ENCODE data around the gene PKD1L1. TPM values are rescaled to one million over a fixed set of nuclear protein-coding genes. Genes with fewer than 3 reads are reported as not detected.

The PKD1L1 gene
- total RNA-seq, 1 experiment from 2014 or later = 2.8 TPM

- no peak overlapping the region for H3K4me2 ChIP-seq (ENCODE audit: low read depth, low read length, poor library complexity, severe bottlenecking)
- H3K9me2 ChIP-seq (replicated peaks; ENCODE audit: insufficient read depth, low read length) = no peaks in the 10 kb centered on the region
- no peaks in the 10 kb centered on the region for H3K36me3 ChIP-seq (ENCODE audit: insufficient read depth, low read length)
- no peaks in the 10 kb centered on the region for H3K27me3 ChIP-seq (ENCODE audit: low read length)
- no peak overlapping the region for H3K27ac ChIP-seq (ENCODE audit: low read length)
- DNase-seq = no peak
- H3K4me1 ChIP-seq (ENCODE audit: low read length) = no peaks in the 10 kb centered on the region
- H4K20me1 ChIP-seq (ENCODE audit: insufficient read depth, low read depth, low read length) = no peaks in the 10 kb centered on the region
- no peak overlapping the region for H2AFZ ChIP-seq (ENCODE audit: low read length)
- no peak overlapping the region for H3K9ac ChIP-seq (ENCODE audit: low read length)
- H3K4me3 ChIP-seq (ENCODE audit: low read length) = no peak overlapping the region
- H3K9me3 ChIP-seq (ENCODE audit: low read length) = no peaks in the 10 kb centered on the region
- H3K79me2 ChIP-seq (ENCODE audit: low read length) = no peaks in the 10 kb centered on the region
These were observed 213.8 kb downstream of the PKD1L1 start for GRCh38 chr7:47734287-47734948.

DNA sequence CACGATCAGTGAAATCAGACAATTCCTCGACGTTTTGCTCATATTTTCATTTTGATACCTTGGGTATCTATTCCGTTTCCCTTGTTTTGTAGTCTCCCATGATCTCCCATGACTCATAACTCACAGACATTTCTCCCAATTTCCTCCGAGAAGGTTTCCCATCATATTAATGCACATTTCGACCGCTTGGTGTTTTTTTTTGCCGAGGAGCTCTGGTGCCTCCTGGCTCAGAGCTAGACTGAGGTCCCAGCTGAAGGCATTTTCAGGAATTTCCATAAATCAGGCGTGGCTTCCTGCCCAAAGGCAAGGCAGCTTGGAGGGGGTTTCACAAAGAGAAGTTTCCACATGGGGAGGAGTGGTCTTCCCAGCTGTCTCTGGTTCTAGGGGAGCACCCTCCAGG is 218.1 kb downstream of the PKD1L1 start:
- Histone ChIP-seq H3K9ac (ENCODE audit: low read length) (no peak overlapping the region), H3K27me3 (ENCODE audit: low read length) (no peaks in the 10 kb centered on the region), H3K9me3 (ENCODE audit: low read length) (no peaks in the 10 kb centered on the region), H3K36me3 (ENCODE audit: insufficient read depth, low read length) (no peaks in the 10 kb centered on the region), H3K79me2 (ENCODE audit: low read length) (no peaks in the 10 kb centered on the region), H3K4me3 (ENCODE audit: low read length) (no peak overlapping the region), H3K4me1 (ENCODE audit: low read length) (peaks cover 1% of the 10 kb centered on the region), H3K27ac (ENCODE audit: low read length) (no peak overlapping the region), H4K20me1 (ENCODE audit: insufficient read depth, low read depth, low read length) (no peaks in the 10 kb centered on the region), H3K4me2 (ENCODE audit: low read depth, low read length, poor library complexity, severe bottlenecking) (no peak overlapping the region), H2AFZ (ENCODE audit: low read length) (no peak overlapping the region), H3K9me2 (replicated peaks; ENCODE audit: insufficient read depth, low read length) (no peaks in the 10 kb centered on the region)
- DNase-seq = no peak

GRCh38 chr7:47726047-47726726 is 222.1 kb downstream of the PKD1L1 start:
- H4K20me1 ChIP-seq (ENCODE audit: insufficient read depth, low read depth, low read length) = no peaks in the 10 kb centered on the region
- H3K79me2 ChIP-seq (ENCODE audit: low read length) = no peaks in the 10 kb centered on the region
- DNase-seq = no peak
- H2AFZ ChIP-seq (ENCODE audit: low read length) = no peak overlapping the region
- H3K4me1 ChIP-seq (ENCODE audit: low read length) = peaks cover 13% of the 10 kb centered on the region
- H3K9me3 ChIP-seq (ENCODE audit: low read length) = no peaks in the 10 kb centered on the region
- H3K9ac ChIP-seq (ENCODE audit: low read length) = no peak overlapping the region
- no peaks in the 10 kb centered on the region for H3K9me2 ChIP-seq (replicated peaks; ENCODE audit: insufficient read depth, low read length)
- H3K4me3 ChIP-seq (ENCODE audit: low read length) = no peak overlapping the region
- H3K27me3 ChIP-seq (ENCODE audit: low read length) = no peaks in the 10 kb centered on the region
- H3K36me3 ChIP-seq (ENCODE audit: insufficient read depth, low read length) = no peaks in the 10 kb centered on the region
- H3K4me2 ChIP-seq (ENCODE audit: low read depth, low read length, poor library complexity, severe bottlenecking) = no peak overlapping the region
- no peak overlapping the region for H3K27ac ChIP-seq (ENCODE audit: low read length)

DNA sequence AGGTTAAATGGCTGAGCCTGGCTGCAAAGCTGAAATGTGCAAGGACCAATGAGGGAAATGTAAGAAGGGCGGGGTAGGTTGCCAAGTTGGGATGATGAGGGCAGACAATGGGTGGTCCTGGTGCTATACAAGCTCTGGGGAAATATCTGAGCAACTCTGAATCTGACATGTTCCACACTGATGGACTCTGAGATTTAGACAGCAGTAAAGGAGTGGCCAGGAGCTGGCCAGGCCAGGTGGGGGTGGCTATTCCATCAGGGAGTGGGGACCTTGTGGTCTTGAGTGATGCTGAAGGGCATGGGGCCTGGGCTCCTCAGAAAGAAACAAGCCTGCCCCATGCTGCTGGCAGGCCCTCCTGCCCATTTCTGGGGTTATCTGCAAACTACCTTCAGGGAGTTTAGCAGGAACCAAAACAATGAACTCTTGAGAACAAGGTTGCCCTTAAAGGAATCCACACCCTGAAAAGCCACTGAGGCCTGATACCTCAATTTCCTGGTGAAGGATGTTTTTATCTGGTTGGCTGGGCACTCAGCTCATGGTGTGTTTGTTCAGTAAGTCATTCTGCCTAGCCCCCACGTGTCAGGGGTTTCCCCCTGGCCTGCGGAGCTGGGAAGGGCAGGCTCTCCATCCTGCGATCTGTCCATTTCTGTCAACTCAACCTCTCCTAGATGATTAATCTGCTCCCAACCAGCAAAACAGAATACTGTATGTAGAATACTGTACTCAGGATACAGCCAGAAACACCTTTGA is 223.1 kb downstream of the PKD1L1 start:
- H2AFZ ChIP-seq (ENCODE audit: low read length) = no peak overlapping the region
- H4K20me1 ChIP-seq (ENCODE audit: insufficient read depth, low read depth, low read length) = no peaks in the 10 kb centered on the region
- H3K9me2 ChIP-seq (replicated peaks; ENCODE audit: insufficient read depth, low read length) = no peaks in the 10 kb centered on the region
- H3K36me3 ChIP-seq (ENCODE audit: insufficient read depth, low read length) = no peaks in the 10 kb centered on the region
- H3K4me1 ChIP-seq (ENCODE audit: low read length) = peaks cover 23% of the 10 kb centered on the region
- H3K27me3 ChIP-seq (ENCODE audit: low read length) = no peaks in the 10 kb centered on the region
- no peak overlapping the region for H3K4me3 ChIP-seq (ENCODE audit: low read length)
- 0 out of 2 replicates have a peak overlapping the region, but pooled peaks have one; percentile 9 for H3K9ac ChIP-seq (ENCODE audit: low read length)
- H3K79me2 ChIP-seq (ENCODE audit: low read length) = no peaks in the 10 kb centered on the region
- DNase-seq = no peak
- H3K27ac ChIP-seq (ENCODE audit: low read length) = no peak overlapping the region
- no peaks in the 10 kb centered on the region for H3K9me3 ChIP-seq (ENCODE audit: low read length)
- H3K4me2 ChIP-seq (ENCODE audit: low read depth, low read length, poor library complexity, severe bottlenecking) = no peak overlapping the region

Other genes starting within 250 kb of the PKD1L1 start
- 19.6 and 20.6 TPM in 2 replicates for gene HUS1, start 31.1 kb upstream of the PKD1L1 start, total RNA-seq (2014; rRNA removed; shearing (Covaris generic); ENCODE audit: low replicate concordance)
- gene SUN3, start 80.6 kb upstream of the PKD1L1 start, total RNA-seq (2014; rRNA removed; shearing (Covaris generic); ENCODE audit: low replicate concordance) = not detected in 2 replicates
- gene C7orf57, start 87.1 kb upstream of the PKD1L1 start, total RNA-seq (2014; rRNA removed; shearing (Covaris generic); ENCODE audit: low replicate concordance) = not detected in 2 replicates
- gene UPP1, start 140.8 kb upstream of the PKD1L1 start, total RNA-seq (2014; rRNA removed; shearing (Covaris generic); ENCODE audit: low replicate concordance) = 2.0 and 14.5 TPM in 2 replicates
- gene ABCA13, start 223.0 kb upstream of the PKD1L1 start, total RNA-seq (2014; rRNA removed; shearing (Covaris generic); ENCODE audit: low replicate concordance) = not detected in 2 replicates